NCI-H187 (cell line): ENCODE data around the gene MED31.
"Not testable (repeated sequence)": the region's sequence is repeated elsewhere in the genome, so short reads cannot be mapped to it uniquely, and the experiment has no call there.

Experiments
- DNase-seq, 2 experiments: peaks; one replicate each; lab custom pipeline; 2025; lab: John Stamatoyannopoulos, UW

Gene MED31

DNA sequence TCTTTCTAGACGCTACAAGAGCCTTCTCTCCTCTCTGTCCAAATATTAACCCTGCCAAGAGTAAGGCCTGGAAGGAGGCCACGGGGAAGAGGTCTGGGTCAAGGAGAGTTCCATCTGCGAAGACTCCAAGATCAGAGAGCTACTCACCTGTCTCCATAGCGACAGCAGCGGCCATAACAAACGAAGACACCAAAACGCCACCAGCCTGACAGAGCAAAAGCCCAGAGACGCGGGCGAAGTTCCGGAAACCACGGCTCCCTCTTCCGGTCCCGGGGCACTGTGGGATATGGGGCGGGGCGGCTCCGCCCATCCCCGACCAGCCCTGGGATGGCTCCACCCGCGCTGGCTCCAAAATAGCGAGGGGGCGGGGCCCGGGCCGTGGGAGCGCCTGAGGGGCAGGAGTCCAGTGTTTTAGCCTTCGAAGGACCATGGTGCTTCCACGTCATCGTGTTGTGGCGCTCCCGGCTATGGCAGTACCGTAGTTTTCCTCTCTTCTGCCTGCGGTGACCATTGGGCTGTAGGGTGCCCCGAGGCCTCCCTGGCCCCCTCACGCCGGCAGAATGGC, at the start of gene MED31, which contains the start of gene C17orf100:
Gene MED31, minus strand, starts transcription at position 252 of the 565 bp plus-strand sequence. Its CDS starts 77 bp downstream, at position 175.
Gene C17orf100, plus strand, starts transcription at position 409 of the 565 bp plus-strand sequence. Its CDS starts 152 bp downstream, at position 561.
- peak; percentile 60 to 70 for DNase-seq

DNA sequence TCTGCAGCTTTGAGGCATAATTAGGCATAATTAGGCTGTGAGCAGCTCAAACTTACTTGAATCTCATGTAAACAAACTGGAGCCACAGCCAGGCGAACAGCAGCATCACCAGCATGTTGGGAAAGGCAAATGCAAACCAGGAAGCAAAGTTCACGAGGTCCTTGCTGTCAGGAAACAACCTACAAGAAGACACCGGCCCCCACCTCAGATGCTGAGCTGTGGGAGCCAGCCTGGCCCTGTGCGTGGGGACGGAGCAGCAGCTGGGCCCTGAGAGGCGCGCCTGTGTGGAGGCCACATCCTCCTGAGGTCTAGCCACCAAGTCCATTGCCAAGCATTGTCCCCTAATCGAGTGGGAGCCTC, 49.5 kb upstream of the MED31 start:
- DNase-seq, result no peak

DNA sequence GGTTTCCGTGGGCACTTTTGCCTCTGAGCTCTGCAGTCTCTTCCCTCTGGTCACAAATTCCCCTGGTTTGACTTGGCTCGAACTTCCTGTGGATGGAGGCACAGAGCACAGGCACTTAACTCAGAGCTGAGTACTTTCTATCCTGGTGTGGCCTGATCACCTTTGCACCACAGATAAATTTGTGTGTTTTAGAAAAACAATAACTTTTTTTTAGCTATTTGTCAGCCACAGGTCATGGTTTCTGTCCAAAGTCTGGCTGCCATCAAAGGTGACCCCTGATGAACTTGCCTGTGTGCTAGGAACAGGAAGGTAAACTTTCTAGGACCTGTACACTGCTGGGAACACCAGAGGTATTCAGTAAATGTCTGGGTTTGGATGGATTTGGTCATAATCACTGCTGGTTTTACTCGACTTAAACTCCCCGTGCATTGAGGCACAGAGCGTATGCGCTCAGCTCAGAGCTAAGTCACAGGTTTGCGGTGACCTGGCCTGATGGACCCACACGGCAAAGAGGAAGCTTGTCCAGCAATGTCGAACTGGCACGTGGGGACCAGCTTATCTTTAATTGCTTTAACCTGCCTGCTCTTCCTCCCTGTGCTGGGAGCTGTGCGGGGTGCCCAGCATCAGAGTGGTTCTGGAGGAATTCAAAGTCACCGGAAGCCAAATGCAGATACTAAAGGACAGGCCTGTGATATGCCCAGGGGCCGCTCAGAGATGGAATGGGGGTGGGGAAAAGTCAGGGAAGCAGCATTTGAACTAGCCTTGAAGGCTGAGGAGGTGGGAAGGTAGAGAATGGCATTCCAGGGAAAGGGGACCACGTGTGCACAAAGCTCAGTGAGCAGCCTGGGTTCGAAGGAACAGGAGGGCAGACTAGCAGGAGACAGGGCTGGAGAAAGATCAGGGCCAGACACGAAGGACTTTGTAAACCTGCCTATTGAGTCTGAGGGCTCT, 48.9 kb upstream of the MED31 start:
- DNase-seq, result no peak

DNA sequence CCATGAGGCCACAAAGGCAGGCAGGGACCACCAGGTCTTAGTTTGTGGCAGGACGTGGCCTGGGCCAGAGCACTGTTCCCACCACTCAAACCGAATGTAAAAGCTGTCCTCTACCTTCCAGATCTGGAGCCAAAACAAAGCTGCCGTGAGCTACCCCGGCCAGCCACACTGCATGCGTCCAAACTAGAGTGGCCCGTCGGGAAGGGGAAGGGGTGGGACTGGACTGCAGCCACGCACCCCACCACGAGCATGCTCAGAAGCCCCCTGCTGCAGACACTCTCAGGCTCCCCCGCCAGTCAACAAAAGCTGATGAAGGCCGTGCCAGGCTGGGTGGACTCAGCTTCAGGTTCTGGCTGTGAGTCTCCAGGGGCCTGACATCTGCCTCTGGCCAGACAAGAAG, 46.6 kb upstream of the MED31 start:
- DNase-seq, result no peak

DNA sequence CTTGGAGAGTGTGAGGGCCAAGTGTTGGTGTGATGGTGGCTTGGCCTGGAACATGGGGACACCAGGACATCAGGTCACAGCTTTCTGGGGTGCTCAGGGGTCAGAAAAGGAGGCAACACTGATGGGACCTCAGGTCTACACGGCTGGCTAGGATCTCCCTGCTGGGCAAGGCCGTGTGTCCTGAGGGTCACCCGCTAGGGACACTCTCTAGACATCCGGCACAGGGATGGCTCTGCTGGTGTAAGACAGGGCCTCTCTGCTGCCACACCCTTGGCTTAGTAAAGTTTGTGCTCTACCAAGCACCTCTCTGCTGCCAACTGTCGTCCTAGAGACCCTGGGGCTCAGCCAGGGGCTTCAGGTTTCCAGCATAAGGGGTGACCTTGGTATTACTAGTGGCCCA, 45.5 kb upstream of the MED31 start:
- DNase-seq, result no peak

DNA sequence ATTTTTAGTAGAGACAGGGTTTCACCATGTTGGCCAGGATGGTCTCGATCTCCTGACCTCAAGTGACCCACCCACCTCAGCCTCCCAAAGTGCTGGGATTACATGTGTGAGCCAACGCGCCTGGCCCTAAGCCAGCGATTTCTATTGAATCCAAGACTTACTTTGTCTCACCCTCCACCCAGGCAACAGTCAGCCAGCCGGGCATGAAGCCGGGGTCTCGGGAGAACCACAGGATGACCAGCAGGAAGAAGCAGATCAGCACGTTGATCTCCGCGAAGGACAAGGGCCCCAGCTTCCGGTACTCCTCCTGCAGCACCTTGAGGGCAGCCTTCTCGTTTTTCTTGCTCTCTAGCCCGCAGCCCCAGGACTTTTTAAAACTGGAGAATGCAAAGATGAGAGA, 44.2 kb upstream of the MED31 start:
- no peak for DNase-seq

DNA sequence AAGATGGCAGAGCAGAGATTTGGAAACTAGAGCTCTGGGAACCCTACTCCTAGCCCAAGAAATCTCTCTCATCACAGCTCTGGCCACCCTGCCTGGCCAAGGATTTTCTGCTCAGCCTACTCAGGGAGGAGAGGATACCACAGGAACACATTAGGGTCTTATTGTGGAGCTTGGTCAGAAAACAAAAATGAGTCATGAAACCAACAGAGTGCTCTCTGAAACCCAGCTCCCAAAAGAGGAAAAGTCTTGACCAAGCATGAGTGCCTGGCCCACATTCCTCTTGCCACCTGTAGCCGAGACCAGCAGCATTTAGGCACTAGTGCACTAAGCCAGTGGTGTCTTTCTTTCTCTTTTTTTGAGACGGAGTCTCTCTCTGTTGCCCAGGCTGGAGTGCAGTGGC, 43.6 kb upstream of the MED31 start:
- DNase-seq, result no peak

DNA sequence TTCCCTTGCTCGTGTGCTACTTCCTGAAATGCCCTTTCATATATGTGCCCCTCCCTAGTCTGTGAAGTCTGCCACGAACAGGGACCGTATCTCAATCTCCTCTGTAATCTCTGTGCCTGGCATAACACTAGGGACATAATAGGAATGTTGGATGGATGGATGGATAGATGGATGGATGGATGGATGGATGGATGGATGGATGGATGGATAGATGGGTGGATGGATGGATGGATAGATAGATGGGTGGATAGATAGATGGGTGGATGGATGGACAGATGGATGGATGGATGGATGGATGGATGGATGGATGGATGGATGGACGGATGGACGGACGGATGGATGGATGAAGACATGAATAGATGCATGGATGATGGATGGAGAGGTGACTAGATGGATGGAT, 40.6 kb upstream of the MED31 start:
- not testable (repeated sequence) for DNase-seq

DNA sequence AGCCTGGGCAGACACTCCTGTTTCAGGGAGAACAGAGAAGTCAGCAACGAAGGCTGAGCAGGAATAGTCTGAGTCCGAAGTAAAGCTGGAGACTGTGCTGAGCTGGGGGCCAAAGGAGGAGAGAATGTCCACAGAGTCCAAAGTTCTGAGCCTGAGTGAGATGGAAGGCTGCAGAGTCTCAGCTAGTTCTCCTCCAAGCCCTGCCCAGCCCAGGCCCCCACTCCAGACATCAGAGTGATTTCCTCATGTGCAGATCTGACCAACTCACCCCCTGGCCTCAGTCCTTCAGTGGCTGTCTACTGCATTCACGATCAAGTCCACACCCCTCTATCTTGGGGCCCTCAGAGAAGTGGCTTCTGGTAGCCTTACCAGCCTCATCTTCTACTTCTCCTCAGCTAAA, 40.1 kb upstream of the MED31 start:
- no peak for DNase-seq

DNA sequence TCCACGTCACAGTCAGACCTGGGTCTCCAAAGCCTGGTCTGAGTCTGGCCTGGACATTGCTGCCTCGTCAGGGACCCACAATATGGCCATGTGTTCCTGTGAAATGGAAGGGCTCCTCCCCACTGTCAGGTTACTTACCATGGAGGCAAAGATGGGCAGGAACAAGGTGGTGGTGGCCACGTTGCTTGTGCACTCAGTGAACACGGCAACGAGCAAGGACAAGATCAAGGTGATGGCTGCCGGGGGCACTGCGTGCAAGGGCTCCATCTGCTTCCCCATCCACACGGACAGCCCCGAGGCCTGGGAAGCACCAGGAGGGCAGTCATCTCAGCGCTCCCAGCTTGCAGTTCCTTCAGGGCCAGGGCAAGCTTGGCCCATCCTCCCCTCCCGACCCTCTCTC, 39.2 kb upstream of the MED31 start:
- no peak for DNase-seq

DNA sequence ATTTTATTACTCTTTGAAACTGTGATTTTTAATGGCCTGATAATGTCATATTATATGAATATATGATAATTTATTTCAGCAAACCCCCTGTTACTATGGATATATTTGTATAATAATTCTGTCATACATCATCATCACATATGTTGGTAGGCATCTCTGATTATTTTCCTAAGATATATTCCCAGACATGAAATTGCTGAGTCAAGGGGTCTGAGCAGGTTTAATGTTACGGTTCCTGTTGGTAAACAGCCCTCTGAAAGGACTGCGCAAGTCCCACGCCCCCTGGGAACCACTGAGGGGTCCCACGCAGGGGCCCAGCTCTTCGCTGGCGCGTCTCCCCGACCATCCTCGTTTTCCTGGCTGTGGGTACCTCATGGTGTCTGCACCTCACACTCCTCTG, 37.5 kb upstream of the MED31 start:
- DNase-seq, result no peak

DNA sequence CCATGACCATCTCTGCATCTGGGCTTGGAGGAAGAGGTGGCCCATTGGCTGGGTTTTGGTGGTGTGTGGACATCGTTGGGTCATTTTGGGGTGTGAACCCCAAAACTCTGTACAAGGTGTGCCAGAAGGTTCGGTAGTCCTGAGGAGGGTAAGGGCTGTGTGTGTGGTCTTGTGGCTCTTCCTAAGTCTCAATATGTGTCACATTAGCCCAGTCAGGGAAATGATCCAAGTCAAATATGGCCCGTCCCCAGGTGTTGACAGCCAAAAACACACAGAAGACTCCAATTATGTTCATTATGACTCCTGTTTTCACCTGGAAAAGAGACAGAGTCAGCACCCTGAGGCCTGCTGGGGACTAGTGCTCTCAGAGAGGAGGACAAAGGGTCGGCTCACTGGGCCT, 34.6 kb upstream of the MED31 start:
- DNase-seq, result no peak

DNA sequence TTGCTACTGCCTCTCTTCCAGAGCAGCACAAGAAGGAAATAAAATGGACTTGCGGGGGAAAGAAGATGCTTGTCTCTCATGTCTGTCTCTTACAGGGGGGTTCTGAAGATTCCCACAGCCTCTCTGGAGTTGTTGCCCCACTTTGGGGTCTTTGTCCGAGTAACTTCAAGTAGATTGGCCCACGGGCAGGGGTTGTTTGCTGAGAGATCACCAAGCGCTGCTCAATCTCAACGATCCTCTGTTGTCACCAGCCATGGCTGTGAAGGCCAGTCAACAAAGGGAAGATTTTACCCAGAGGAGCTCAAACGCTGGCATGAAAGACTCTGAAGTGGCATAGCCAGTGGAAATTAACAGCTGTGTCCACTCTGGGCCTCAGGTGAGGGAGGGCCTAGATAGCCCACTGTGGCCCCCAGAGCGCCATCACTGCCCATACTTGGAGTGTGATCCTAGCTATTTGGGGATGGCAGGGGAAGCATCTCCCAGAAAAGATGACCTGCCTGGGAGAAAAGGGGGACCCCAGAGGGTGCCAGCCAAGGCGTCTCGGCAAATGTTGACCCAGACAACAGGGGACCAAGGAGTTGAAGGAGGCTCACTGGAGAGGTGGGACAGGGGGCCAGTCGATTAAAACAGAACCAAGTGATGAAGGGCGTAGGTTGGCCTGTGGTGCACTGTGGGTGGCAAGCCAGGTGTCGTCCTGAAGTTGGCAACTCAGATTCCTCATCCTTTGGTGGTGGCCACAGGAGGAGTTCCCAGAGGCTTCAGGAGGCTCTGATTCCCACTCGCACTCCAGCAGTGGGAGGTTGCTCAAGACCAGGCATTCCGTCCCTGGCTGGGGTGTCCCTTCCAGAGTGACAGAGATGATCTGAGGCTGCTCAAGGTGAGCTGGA, 33.7 kb upstream of the MED31 start:
- no peak for DNase-seq

DNA sequence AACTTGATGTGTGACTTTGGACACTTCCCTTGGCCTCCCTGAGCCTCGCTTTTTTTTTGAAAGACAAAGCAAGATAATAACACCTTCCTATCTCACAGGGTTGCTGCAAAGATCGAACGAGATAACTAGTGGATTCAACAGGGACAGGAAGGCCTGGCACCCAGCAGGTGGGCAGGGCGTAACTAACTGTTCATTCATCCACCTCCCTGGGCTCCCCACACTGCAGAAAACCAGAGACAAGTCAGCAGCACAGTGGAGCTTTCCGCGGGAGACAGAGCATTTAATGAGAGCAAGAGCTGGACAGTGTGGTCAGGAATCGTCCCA, 33.0 kb upstream of the MED31 start:
- no peak for DNase-seq

DNA sequence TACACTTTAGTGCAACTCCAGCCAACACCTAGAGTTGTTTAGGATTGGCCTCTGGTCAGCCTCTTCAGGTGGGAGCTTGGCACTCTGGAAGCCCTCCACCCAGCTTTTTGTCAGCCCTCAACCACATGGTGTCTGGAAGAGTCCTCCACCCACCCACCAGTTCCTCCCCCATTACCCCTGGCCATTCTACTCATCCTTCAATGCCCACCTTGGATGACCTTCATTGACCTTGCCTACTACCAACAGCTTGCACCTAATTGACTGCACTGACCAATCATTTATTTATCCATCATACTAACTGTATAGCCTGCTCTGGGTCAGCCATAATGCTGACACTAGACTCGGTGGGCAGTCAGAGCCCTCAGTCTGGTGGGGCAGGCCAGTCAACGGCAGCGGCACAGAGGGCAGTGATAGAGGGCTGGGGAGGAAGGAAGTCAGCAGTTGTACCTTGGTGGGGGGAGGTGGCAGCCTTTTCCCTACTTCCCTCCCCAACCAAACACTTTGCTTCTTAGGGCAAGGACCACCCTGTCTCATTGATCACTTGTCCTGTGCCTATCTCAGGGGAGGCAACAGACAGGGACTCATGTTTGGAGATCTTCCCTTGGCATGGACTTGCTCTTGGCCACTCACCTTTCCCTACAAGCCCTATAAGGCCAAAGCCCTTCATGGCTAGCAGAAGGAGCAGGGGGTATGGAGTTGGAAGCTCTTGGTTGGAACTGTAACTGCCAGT, 32.5 kb upstream of the MED31 start:
- no peak for DNase-seq

DNA sequence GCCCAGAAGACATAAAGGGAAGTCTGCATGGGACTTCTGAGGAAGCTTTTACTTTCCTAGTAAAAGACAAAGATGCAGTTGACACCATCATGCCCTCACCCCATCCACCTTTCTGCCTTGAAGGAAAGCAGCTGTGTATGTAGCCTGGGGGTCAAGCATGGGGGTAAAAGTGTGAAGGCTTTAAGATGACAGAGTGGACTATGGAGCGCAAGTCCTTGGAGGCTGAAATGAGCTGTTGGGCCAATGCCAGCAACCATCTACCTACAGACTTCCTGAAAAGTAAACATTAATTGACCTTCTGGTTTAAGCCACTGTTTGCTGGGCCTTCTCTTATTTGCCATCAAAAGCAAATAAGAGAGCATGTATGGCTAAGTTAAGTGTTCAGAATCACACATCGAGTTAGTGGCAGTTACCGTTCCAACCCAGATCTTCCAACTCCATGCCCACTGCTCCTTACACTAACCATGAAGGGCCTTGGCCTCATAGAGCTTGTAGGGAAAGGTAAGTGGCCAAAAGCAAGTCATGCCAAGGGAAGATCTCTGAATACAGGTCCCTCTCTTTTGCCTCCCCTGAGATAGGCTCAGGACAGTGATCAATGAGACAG, 31.8 kb upstream of the MED31 start:
- DNase-seq, result no peak

DNA sequence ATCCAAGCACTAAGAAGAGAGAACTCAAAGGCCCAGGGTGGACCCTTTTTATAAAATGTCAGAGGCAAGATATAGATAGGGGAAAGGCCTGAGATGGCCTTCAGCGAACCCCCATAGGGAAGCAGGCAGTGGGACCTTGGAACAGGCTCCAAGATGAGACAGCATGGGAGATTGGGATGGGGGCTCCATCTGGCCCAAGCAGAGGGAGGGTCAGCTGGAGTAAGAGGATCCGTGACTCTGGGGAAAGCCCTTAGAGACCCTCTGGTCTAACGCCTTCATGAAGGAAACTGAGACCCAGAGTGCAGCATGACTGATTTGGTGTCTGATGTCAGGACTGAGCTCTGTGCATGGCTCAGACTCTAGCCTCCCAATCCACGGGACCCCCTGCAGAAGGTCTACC, 30.9 kb upstream of the MED31 start:
- no peak for DNase-seq

DNA sequence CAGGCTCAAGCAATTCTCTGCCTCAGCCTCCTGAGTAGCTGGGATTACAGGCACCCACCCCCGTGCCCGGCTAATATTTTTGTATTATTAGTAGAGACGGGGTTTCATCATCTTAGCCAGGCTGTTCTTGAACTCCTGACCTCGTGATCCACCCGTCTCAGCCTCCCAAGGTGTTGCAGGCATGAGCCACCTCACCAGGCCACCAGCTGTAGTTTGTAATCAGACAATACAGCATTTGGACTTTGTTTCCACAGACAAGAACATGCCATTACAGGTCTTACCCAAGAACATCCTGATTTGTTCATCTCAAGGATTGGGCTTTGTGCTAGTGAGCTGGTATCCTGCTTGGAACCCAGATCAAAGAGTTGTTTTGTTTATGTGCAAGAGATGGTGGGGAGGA, 30.3 kb upstream of the MED31 start:
- DNase-seq, result no peak

DNA sequence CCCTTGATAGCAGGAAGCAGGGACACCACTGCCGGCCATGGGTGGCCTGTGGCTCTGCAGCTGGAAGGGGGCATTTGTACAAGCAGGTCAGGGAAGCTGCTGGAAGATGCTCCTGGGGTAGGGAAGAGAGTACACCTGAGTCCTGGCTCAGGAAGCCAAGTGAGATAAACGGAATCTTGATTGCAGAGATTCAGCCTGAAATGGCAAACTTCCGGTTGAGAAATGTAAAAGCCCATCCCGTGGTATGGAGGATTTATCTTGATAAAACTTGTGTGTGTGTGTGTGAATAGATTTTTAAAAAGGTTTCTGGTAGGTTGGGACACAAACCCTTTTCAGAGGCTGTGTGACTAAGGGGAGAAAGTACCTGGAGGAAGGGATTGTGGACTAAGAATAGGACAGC, 29.8 kb upstream of the MED31 start:
- no peak for DNase-seq

DNA sequence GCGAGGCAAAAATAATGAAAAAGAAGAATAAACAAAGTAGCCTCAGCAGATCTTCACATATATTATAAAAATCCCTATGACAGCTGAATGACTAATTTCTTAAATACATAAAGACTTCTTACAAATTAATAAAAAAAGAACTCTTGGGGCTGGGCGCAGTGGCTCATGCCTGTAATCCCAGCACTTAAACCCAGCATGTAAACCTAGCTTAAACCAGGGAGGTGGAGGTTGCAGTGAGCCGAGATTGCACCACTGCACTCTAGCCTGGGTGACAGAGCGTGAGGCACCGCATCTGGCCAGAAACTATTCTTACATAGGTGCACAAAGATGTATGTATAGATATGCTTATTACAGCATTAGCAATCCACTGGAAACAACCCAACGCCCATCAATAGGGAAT, 27.8 kb upstream of the MED31 start:
- no peak for DNase-seq

DNA sequence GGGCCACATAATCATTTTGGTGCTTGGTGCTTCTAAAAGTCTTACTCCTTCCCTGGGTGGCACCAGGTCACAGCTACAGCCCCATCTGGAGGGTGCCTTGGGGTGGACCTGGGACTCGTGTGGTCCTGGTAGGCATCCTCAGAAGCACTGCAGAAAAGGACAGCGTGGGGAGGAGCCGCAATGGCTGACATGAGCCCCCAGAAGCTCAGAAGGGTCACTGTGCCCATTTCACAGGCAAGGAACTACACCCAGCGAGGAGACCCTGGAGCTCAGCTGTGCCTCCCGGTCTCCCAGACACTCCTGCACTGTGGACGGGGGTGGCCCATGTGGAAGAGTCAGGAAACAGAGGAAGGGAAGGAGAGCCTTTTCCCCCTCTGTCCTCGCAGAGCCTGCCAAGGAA, 26.5 kb upstream of the MED31 start:
- no peak for DNase-seq
